Stimulated activated CD4-positive, alpha-beta T cell treated with anti-CD3 and anti-CD28 coated beads, Interleukin-12 subunit alpha, Interleukin-12 subunit beta, amount 100 ng/mL, for 24 hours (primary cell): ENCODE measurements around the gene TLN1.

Source experiments
- DNase-seq, 2 experiments: peaks; one replicate each; pipeline ENCODE4 v3.0.0-alpha.2; 2020; ENCODE audit warnings: low read depth in 2 of 2

The TLN1 gene

GRCh38 chr9:35732185-35732799, at the start of gene TLN1, which contains the start of gene CREB3:
TLN1 (minus strand) TSS chr9:35732195; CDS start chr9:35725694, 6,501 bp downstream.
CREB3 (plus strand) TSS chr9:35732666; CDS start chr9:35732773, 107 bp downstream.
- peak; percentile 95 for DNase-seq

- DNase-seq = no peak
Observed at GRCh38 chr9:35781066-35781465, 49.1 kb upstream of the TLN1 start.

GRCh38 chr9:35778496-35778895, 46.5 kb upstream of the TLN1 start:
- no peak for DNase-seq

GRCh38 chr9:35776018-35776417, 44.0 kb upstream of the TLN1 start:
- DNase-seq = no peak

GRCh38 chr9:35774907-35775635, 43.1 kb upstream of the TLN1 start:
- DNase-seq = no peak

GRCh38 chr9:35771943-35772342, 39.9 kb upstream of the TLN1 start:
- no peak for DNase-seq

- no peak for DNase-seq
Observed at GRCh38 chr9:35771534-35771933, 39.5 kb upstream of the TLN1 start.

- no peak for DNase-seq
Observed at GRCh38 chr9:35771075-35771433, 39.1 kb upstream of the TLN1 start.

GRCh38 chr9:35769763-35770162, 37.8 kb upstream of the TLN1 start:
- no peak for DNase-seq

GRCh38 chr9:35767458-35767857, 35.5 kb upstream of the TLN1 start:
- DNase-seq = no peak

- no peak for DNase-seq
Observed at GRCh38 chr9:35766997-35767396, 35.0 kb upstream of the TLN1 start.

GRCh38 chr9:35763803-35764202, 31.8 kb upstream of the TLN1 start:
- DNase-seq = no peak

- DNase-seq = no peak
Observed at GRCh38 chr9:35763181-35763580, 31.2 kb upstream of the TLN1 start.

GRCh38 chr9:35760651-35761050, 28.7 kb upstream of the TLN1 start:
- no peak for DNase-seq

- DNase-seq = no peak
Observed at GRCh38 chr9:35759795-35760194, 27.8 kb upstream of the TLN1 start.

GRCh38 chr9:35758475-35759050, 26.6 kb upstream of the TLN1 start:
- DNase-seq = no peak

GRCh38 chr9:35757892-35758275, 25.9 kb upstream of the TLN1 start:
- DNase-seq = no peak

GRCh38 chr9:35757226-35757891, 25.4 kb upstream of the TLN1 start:
- DNase-seq = no peak

GRCh38 chr9:35756275-35757225, 24.6 kb upstream of the TLN1 start:
- peak; percentile 65 to 84 for DNase-seq

GRCh38 chr9:35755071-35755470, 23.1 kb upstream of the TLN1 start:
- DNase-seq = no peak

GRCh38 chr9:35754264-35754663, 22.3 kb upstream of the TLN1 start, which contains the start of gene MSMP:
MSMP (minus strand) TSS chr9:35754276; CDS start chr9:35754129, 147 bp downstream.
- no peak for DNase-seq
